ENCODE results near the gene ANGPTL2. TPM values are rescaled to one million over a fixed set of nuclear protein-coding genes. Genes with fewer than 3 reads are reported as not detected.

ANGPTL2 gene
- total RNA-seq, 1 experiment from 2014 or later, result 0.20 TPM

GRCh38 chr9:127058645-127059021, 63.8 kb downstream of the ANGPTL2 start:
- H4K20me1 ChIP-seq (ENCODE audit: insufficient read depth), result no peaks in the 10 kb centered on the region
- no peak overlapping the region for H3K27ac ChIP-seq (ENCODE audit: low read depth, low read length)
- H3K79me2 ChIP-seq (ENCODE audit: insufficient read depth, low read length), result no peaks in the 10 kb centered on the region
- intact Hi-C loops (cut with micrococcal nuclease), result no loop called here
- POLR2A ChIA-PET, result no interaction called here
- H3K27me3 ChIP-seq (ENCODE audit: insufficient read depth, low read length), result no peaks in the 10 kb centered on the region
- H2AFZ ChIP-seq (ENCODE audit: low read depth, low read length, poor library complexity, severe bottlenecking), result no peak overlapping the region
- no peak overlapping the region for H3K4me2 ChIP-seq (ENCODE audit: low read length)
- H3K4me1 ChIP-seq (ENCODE audit: control insufficient read depth in 1 of 2, insufficient read depth in 2 of 2, low read length in 2 of 2), result peaks cover 0 to 14% of the 10 kb centered on the region in 2 experiments; a peak in 2 of 4 replicates
- H3K4me3 ChIP-seq (replicated peaks in 1 of 2; ENCODE audit: low read depth in 1 of 2, low read length in 2 of 2), result no peak overlapping the region
- RAD21 ChIA-PET (ENCODE audit: low non-redundant PET in 1 of 2, low total read pairs in 2 of 2, uncharacterized antibody in 2 of 2, unreplicated experiment in 2 of 2), result no interaction called here
- no peak for TF ChIP-seq REST (IDR thresholded peaks at IDR 0.05; ENCODE audit: low read depth)
- TF ChIP-seq TCF7L2 (IDR thresholded peaks at IDR 0.05; ENCODE audit: borderline replicate concordance, extremely low read depth, insufficient read depth, insufficient read length), result no peak
- TF ChIP-seq RAD21 (IDR thresholded peaks at IDR 0.05; ENCODE audit: low read depth), result no peak
- TF ChIP-seq FOSL1 (IDR thresholded peaks at IDR 0.05; ENCODE audit: low read depth), result no peak
- TF ChIP-seq POLR2A (IDR thresholded peaks at IDR 0.05; ENCODE audit: borderline replicate concordance, extremely low read depth, insufficient read depth, insufficient read length), result no peak
- no peaks in the 10 kb centered on the region for H3K9me2 ChIP-seq (ENCODE audit: insufficient read depth)
- BruUV-seq (replicated peaks), result no TSS peak
- DNase-seq (ENCODE audit: low read depth, low spot score), result no peak
- no peaks in the 10 kb centered on the region for H3K36me3 ChIP-seq (ENCODE audit: control insufficient read depth in 1 of 2, insufficient read depth in 2 of 2, low read length in 2 of 2)
- no peak overlapping the region for H3K9ac ChIP-seq (ENCODE audit: low read length)
- CTCF ChIA-PET, result no interaction called here
- H3K9me3 ChIP-seq (ENCODE audit: control insufficient read depth in 1 of 2, insufficient read depth in 1 of 2, low read depth in 1 of 2, low read length in 2 of 2), result no peaks in the 10 kb centered on the region
- ATAC-seq, result no peak

- TF ChIP-seq POLR2AphosphoS5 (IDR thresholded peaks at IDR 0.05; ENCODE audit: low read depth, low read length), result no peak
- no peaks in the 10 kb centered on the region for H3K36me3 ChIP-seq (ENCODE audit: control insufficient read depth in 1 of 2, insufficient read depth in 2 of 2, low read length in 2 of 2)
- ATAC-seq, result no peak
- H3K9me2 ChIP-seq (ENCODE audit: insufficient read depth), result no peaks in the 10 kb centered on the region
- ChIA-PET CTCF (no interaction called here), POLR2A (no interaction called here), RAD21 (ENCODE audit: low non-redundant PET in 1 of 2, low total read pairs in 2 of 2, uncharacterized antibody in 2 of 2, unreplicated experiment in 2 of 2) (no interaction called here)
- intact Hi-C loops (cut with micrococcal nuclease), result no loop called here
- H3K79me2 ChIP-seq (ENCODE audit: insufficient read depth, low read length), result no peaks in the 10 kb centered on the region
- no peaks in the 10 kb centered on the region for H3K27me3 ChIP-seq (ENCODE audit: insufficient read depth, low read length)
- DNase-seq (ENCODE audit: low read depth, low spot score), result no peak
- no TSS peak for BruUV-seq (replicated peaks)
- peaks cover 0 to 14% of the 10 kb centered on the region in 2 experiments; a peak in 2 of 4 replicates for H3K4me1 ChIP-seq (ENCODE audit: control insufficient read depth in 1 of 2, insufficient read depth in 2 of 2, low read length in 2 of 2)
- H4K20me1 ChIP-seq (ENCODE audit: insufficient read depth), result no peaks in the 10 kb centered on the region
- H3K4me3 ChIP-seq (replicated peaks in 1 of 2; ENCODE audit: low read depth in 1 of 2, low read length in 2 of 2), result no peak overlapping the region
- no peaks in the 10 kb centered on the region for H3K9me3 ChIP-seq (ENCODE audit: control insufficient read depth in 1 of 2, insufficient read depth in 1 of 2, low read depth in 1 of 2, low read length in 2 of 2)
- no peak overlapping the region for H3K27ac ChIP-seq (ENCODE audit: low read depth, low read length)
- H3K4me2 ChIP-seq (ENCODE audit: low read length), result no peak overlapping the region
- no peak overlapping the region for H3K9ac ChIP-seq (ENCODE audit: low read length)
- no peak overlapping the region for H2AFZ ChIP-seq (ENCODE audit: low read depth, low read length, poor library complexity, severe bottlenecking)
Observed at GRCh38 chr9:127058011-127058644, 64.3 kb downstream of the ANGPTL2 start.

All from HCT116 (cell line).